HEK293 (cell line): ENCODE data around the gene BHLHA9.

Source experiments
- GLI4 ChIP-seq: fragments of 450-650 bp; formaldehyde crosslinking; IDR thresholded peaks from 2 replicates; pipeline ENCODE4 v1.5.1; 2016; ENCODE audit warnings: missing biosample characterization, missing genetic modification characterization
- GLIS2 ChIP-seq: fragments of 450-650 bp; formaldehyde crosslinking; IDR thresholded peaks from 2 replicates; pipeline ENCODE4 v1.5.1; 2016; ENCODE audit warnings: missing biosample characterization, missing genetic modification characterization
- HOXC10 ChIP-seq: sonication (generic); formaldehyde crosslinking; IDR thresholded peaks from 2 replicates; pipeline ENCODE4 v1.8.1; 2023; ENCODE audit warnings: mild to moderate bottlenecking, missing genetic modification reagents
- OSR2 ChIP-seq: fragments of 450-650 bp; formaldehyde crosslinking; IDR thresholded peaks from 2 replicates; pipeline ENCODE4 v1.5.1; 2016; ENCODE audit warnings: missing biosample characterization, missing genetic modification characterization
- YY2 ChIP-seq: fragments of 450-650 bp; formaldehyde crosslinking; IDR thresholded peaks from 2 replicates; pipeline ENCODE4 v1.5.1; 2016; ENCODE audit warnings: missing biosample characterization, missing genetic modification characterization
- ZBTB1 ChIP-seq: fragments of 450-650 bp; formaldehyde crosslinking; IDR thresholded peaks from 2 replicates; pipeline ENCODE4 v1.5.1; 2016; ENCODE audit warnings: missing biosample characterization, missing genetic modification characterization
- ZBTB20 ChIP-seq: fragments of 450-650 bp; formaldehyde crosslinking; IDR thresholded peaks from 2 replicates; pipeline ENCODE4 v1.5.1; 2016; ENCODE audit warnings: missing biosample characterization, missing genetic modification characterization
- ZEB2 ChIP-seq: fragments of 450-650 bp; formaldehyde crosslinking; IDR thresholded peaks from 2 replicates; pipeline ENCODE4 v1.5.1; 2016; ENCODE audit warnings: missing biosample characterization, missing genetic modification characterization
- ZIC2 ChIP-seq: fragments of 450-650 bp; formaldehyde crosslinking; IDR thresholded peaks from 2 replicates; pipeline ENCODE4 v1.5.1; 2016; ENCODE audit warnings: missing biosample characterization, missing genetic modification characterization
- ZNF155 ChIP-seq: fragments of 450-650 bp; formaldehyde crosslinking; IDR thresholded peaks from 2 replicates; pipeline ENCODE4 v1.5.1; 2016; ENCODE audit warnings: missing biosample characterization, missing genetic modification characterization
- ZNF416 ChIP-seq: fragments of 450-650 bp; formaldehyde crosslinking; IDR thresholded peaks from 2 replicates; pipeline ENCODE4 v1.5.1; 2016; ENCODE audit warnings: missing biosample characterization, missing genetic modification characterization
- ZNF544 ChIP-seq: fragments of 450-650 bp; formaldehyde crosslinking; IDR thresholded peaks from 2 replicates; pipeline ENCODE4 v1.5.0; 2017; ENCODE audit warnings: missing biosample characterization, missing genetic modification characterization
- ZNF768 ChIP-seq: fragments of 450-650 bp; formaldehyde crosslinking; IDR thresholded peaks from 2 replicates; pipeline ENCODE4 v1.5.1; 2018; ENCODE audit warnings: missing biosample characterization, mild to moderate bottlenecking, missing genetic modification characterization
- TF ChIP-seq, protein P1 (sequence below): fragments of 450-650 bp; formaldehyde crosslinking; IDR thresholded peaks from 2 replicates; pipeline ENCODE4; 2016; ENCODE audit warnings: missing biosample characterization, missing genetic modification characterization
- TF ChIP-seq, protein P2 (sequence below): sonication (generic); formaldehyde crosslinking; IDR thresholded peaks from 2 replicates; pipeline ENCODE4 v1.8.1; 2022; ENCODE audit warnings: mild to moderate bottlenecking, moderate library complexity, missing genetic modification reagents
- TF ChIP-seq, protein P3 (sequence below): fragments of 450-650 bp; formaldehyde crosslinking; IDR thresholded peaks from 2 replicates; pipeline ENCODE4 v1.5.1; 2016; ENCODE audit warnings: missing biosample characterization, missing genetic modification characterization
- TF ChIP-seq, protein P4 (sequence below): fragments of 450-650 bp; formaldehyde crosslinking; IDR thresholded peaks from 2 replicates; pipeline ENCODE4 v1.5.1; 2016; ENCODE audit warnings: missing biosample characterization, missing genetic modification characterization, borderline replicate concordance
- TF ChIP-seq, protein P5 (sequence below): fragments of 450-650 bp; formaldehyde crosslinking; IDR thresholded peaks from 2 replicates; pipeline ENCODE4 v1.5.1; 2016; ENCODE audit warnings: missing biosample characterization, missing genetic modification characterization
- TF ChIP-seq, protein P6 (sequence below): fragments of 450-650 bp; formaldehyde crosslinking; IDR thresholded peaks from 2 replicates; pipeline ENCODE4 v1.5.1; 2016; ENCODE audit warnings: missing biosample characterization, missing genetic modification characterization
- TF ChIP-seq, protein P7 (sequence below): fragments of 450-650 bp; formaldehyde crosslinking; IDR thresholded peaks from 2 replicates; pipeline ENCODE4 v1.5.1; 2016; ENCODE audit warnings: missing biosample characterization, missing genetic modification characterization
- TF ChIP-seq, protein P8 (sequence below): fragments of 450-650 bp; formaldehyde crosslinking; IDR thresholded peaks from 2 replicates; pipeline ENCODE4 v1.5.1; 2016; ENCODE audit warnings: missing biosample characterization, missing genetic modification characterization
- TF ChIP-seq, protein P9 (sequence below): fragments of 450-650 bp; formaldehyde crosslinking; IDR thresholded peaks from 2 replicates; pipeline ENCODE4 v1.5.1; 2017; ENCODE audit warnings: missing biosample characterization, missing genetic modification characterization

The BHLHA9 gene

DNA sequence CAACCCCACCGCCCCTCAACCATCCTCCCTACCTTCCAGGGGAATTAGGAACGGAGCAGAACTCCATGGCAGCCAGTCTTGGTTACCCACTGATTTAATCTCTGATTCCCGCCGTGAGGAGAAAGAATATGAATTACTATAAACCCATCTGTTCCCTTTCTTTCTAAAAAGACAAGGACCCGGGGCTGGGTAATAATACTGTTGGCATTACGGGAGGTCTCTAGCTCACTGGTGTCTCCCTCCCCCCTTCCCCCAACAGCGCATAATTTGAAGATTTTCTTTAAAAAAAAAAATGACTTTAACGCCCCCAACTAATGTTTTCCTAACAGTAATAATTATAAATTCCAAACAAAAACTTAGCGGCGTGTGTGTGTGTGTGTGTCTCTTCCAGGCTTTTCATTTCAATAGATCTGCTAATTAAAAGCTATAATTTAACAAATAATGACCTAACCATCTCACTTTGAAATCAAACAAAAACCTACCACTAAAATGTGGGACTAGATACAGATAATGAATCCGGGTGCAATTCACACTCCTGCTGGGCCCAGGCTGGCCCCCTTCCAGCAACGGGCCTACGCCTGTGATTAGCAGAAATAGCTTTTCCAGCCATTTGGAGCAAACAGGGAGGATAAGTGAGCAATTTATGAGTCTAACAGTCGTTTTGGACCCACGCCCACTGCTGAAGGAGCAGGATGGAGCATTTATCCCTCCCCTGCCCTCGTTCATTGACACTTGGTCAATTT, 18.2 kb upstream of the BHLHA9 start (continued):
- TF ChIP-seq HOXC10 (CRISPR knock-in tag), result no peak
- TF ChIP-seq, protein P1, sequence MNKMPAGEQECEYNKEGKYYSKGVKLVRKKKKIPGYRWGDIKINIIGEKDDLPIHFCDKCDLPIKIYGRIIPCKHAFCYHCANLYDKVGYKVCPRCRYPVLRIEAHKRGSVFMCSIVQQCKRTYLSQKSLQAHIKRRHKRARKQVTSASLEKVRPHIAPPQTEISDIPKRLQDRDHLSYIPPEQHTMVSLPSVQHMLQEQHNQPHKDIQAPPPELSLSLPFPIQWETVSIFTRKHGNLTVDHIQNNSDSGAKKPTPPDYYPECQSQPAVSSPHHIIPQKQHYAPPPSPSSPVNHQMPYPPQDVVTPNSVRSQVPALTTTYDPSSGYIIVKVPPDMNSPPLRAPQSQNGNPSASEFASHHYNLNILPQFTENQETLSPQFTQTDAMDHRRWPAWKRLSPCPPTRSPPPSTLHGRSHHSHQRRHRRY (tag by site-specific recombination), result no peak
- TF ChIP-seq ZBTB1 (tag by site-specific recombination), result no peak
- TF ChIP-seq, protein P2, sequence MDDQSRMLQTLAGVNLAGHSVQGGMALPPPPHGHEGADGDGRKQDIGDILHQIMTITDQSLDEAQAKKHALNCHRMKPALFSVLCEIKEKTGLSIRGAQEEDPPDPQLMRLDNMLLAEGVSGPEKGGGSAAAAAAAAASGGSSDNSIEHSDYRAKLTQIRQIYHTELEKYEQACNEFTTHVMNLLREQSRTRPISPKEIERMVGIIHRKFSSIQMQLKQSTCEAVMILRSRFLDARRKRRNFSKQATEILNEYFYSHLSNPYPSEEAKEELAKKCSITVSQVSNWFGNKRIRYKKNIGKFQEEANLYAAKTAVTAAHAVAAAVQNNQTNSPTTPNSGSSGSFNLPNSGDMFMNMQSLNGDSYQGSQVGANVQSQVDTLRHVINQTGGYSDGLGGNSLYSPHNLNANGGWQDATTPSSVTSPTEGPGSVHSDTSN (CRISPR knock-in tag), result no peak
- no peak for TF ChIP-seq GLIS2 (tag by site-specific recombination)
- no peak for TF ChIP-seq ZNF155
- TF ChIP-seq, protein P3, sequence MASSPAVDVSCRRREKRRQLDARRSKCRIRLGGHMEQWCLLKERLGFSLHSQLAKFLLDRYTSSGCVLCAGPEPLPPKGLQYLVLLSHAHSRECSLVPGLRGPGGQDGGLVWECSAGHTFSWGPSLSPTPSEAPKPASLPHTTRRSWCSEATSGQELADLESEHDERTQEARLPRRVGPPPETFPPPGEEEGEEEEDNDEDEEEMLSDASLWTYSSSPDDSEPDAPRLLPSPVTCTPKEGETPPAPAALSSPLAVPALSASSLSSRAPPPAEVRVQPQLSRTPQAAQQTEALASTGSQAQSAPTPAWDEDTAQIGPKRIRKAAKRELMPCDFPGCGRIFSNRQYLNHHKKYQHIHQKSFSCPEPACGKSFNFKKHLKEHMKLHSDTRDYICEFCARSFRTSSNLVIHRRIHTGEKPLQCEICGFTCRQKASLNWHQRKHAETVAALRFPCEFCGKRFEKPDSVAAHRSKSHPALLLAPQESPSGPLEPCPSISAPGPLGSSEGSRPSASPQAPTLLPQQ, result peak; percentile 75
- TF ChIP-seq, protein P4, sequence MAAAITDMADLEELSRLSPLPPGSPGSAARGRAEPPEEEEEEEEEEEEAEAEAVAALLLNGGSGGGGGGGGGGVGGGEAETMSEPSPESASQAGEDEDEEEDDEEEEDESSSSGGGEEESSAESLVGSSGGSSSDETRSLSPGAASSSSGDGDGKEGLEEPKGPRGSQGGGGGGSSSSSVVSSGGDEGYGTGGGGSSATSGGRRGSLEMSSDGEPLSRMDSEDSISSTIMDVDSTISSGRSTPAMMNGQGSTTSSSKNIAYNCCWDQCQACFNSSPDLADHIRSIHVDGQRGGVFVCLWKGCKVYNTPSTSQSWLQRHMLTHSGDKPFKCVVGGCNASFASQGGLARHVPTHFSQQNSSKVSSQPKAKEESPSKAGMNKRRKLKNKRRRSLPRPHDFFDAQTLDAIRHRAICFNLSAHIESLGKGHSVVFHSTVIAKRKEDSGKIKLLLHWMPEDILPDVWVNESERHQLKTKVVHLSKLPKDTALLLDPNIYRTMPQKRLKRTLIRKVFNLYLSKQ (tag by site-specific recombination), result no peak
- TF ChIP-seq ZNF416 (tag by site-specific recombination), result no peak
- TF ChIP-seq, protein P5, sequence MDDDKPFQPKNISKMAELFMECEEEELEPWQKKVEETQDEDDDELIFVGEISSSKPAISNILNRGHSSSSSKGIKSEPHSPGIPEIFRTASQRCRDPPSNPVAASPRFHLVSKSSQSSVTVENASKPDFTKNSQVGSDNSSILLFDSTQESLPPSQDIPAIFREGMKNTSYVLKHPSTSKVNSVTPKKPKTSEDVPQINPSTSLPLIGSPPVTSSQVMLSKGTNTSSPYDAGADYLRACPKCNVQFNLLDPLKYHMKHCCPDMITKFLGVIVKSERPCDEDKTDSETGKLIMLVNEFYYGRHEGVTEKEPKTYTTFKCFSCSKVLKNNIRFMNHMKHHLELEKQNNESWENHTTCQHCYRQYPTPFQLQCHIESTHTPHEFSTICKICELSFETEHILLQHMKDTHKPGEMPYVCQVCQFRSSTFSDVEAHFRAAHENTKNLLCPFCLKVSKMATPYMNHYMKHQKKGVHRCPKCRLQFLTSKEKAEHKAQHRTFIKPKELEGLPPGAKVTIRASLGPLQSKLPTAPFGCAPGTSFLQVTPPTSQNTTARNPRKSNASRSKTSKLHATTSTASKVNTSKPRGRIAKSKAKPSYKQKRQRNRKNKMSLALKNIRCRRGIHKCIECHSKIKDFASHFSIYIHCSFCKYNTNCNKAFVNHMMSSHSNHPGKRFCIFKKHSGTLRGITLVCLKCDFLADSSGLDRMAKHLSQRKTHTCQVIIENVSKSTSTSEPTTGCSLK (tag by site-specific recombination), result no peak
- peak; percentile 71 for TF ChIP-seq ZIC2 (tag by site-specific recombination)
- TF ChIP-seq ZBTB20 (tag by site-specific recombination), result peak; percentile 53; the same call in 1 of the 2 replicates
- no peak for TF ChIP-seq ZNF768
- TF ChIP-seq, protein P6, sequence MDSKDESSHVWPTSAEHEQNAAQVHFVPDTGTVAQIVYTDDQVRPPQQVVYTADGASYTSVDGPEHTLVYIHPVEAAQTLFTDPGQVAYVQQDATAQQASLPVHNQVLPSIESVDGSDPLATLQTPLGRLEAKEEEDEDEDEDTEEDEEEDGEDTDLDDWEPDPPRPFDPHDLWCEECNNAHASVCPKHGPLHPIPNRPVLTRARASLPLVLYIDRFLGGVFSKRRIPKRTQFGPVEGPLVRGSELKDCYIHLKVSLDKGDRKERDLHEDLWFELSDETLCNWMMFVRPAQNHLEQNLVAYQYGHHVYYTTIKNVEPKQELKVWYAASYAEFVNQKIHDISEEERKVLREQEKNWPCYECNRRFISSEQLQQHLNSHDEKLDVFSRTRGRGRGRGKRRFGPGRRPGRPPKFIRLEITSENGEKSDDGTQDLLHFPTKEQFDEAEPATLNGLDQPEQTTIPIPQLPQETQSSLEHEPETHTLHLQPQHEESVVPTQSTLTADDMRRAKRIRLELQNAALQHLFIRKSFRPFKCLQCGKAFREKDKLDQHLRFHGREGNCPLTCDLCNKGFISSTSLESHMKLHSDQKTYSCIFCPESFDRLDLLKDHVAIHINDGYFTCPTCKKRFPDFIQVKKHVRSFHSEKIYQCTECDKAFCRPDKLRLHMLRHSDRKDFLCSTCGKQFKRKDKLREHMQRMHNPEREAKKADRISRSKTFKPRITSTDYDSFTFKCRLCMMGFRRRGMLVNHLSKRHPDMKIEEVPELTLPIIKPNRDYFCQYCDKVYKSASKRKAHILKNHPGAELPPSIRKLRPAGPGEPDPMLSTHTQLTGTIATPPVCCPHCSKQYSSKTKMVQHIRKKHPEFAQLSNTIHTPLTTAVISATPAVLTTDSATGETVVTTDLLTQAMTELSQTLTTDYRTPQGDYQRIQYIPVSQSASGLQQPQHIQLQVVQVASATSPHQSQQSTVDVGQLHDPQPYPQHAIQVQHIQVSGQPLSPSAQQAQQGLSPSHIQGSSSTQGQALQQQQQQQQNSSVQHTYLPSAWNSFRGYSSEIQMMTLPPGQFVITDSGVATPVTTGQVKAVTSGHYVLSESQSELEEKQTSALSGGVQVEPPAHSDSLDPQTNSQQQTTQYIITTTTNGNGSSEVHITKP (tag by site-specific recombination), result peak; percentile 25; the same call in 1 of the 2 replicates
- TF ChIP-seq, protein P7, sequence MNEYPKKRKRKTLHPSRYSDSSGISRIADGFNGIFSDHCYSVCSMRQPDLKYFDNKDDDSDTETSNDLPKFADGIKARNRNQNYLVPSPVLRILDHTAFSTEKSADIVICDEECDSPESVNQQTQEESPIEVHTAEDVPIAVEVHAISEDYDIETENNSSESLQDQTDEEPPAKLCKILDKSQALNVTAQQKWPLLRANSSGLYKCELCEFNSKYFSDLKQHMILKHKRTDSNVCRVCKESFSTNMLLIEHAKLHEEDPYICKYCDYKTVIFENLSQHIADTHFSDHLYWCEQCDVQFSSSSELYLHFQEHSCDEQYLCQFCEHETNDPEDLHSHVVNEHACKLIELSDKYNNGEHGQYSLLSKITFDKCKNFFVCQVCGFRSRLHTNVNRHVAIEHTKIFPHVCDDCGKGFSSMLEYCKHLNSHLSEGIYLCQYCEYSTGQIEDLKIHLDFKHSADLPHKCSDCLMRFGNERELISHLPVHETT, result no peak
- no peak for TF ChIP-seq ZNF544 (tag by site-specific recombination)
- TF ChIP-seq, protein P8, sequence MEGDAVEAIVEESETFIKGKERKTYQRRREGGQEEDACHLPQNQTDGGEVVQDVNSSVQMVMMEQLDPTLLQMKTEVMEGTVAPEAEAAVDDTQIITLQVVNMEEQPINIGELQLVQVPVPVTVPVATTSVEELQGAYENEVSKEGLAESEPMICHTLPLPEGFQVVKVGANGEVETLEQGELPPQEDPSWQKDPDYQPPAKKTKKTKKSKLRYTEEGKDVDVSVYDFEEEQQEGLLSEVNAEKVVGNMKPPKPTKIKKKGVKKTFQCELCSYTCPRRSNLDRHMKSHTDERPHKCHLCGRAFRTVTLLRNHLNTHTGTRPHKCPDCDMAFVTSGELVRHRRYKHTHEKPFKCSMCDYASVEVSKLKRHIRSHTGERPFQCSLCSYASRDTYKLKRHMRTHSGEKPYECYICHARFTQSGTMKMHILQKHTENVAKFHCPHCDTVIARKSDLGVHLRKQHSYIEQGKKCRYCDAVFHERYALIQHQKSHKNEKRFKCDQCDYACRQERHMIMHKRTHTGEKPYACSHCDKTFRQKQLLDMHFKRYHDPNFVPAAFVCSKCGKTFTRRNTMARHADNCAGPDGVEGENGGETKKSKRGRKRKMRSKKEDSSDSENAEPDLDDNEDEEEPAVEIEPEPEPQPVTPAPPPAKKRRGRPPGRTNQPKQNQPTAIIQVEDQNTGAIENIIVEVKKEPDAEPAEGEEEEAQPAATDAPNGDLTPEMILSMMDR (tag by site-specific recombination), result no peak
- TF ChIP-seq ZEB2, result peak; percentile 70
- TF ChIP-seq, protein P9, sequence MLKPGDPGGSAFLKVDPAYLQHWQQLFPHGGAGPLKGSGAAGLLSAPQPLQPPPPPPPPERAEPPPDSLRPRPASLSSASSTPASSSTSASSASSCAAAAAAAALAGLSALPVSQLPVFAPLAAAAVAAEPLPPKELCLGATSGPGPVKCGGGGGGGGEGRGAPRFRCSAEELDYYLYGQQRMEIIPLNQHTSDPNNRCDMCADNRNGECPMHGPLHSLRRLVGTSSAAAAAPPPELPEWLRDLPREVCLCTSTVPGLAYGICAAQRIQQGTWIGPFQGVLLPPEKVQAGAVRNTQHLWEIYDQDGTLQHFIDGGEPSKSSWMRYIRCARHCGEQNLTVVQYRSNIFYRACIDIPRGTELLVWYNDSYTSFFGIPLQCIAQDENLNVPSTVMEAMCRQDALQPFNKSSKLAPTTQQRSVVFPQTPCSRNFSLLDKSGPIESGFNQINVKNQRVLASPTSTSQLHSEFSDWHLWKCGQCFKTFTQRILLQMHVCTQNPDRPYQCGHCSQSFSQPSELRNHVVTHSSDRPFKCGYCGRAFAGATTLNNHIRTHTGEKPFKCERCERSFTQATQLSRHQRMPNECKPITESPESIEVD, result peak; percentile 94
- TF ChIP-seq OSR2, result peak; percentile 89
- TF ChIP-seq GLI4 (tag by site-specific recombination), result no peak
- no peak for TF ChIP-seq YY2 (tag by site-specific recombination)
